DND-41 (cell line): ENCODE measurements around the gene KIAA1755.
"Not testable (repeated sequence)": the region's sequence is repeated elsewhere in the genome, so short reads cannot be mapped to it uniquely, and the experiment has no call there.

Experiments used
- ATAC-seq: fragments of 200-7000 bp; cut with Tn5 transposase; 3 replicates; pipeline ENCODE4 v1.9.1; 2021; ENCODE audit warnings: low read depth; ENCODE audit not compliant: insufficient read depth
- DNase-seq: peaks from one replicate; pipeline ENCODE4 v3.0.0-alpha.2; 2020
- H2AFZ ChIP-seq: 2 replicates; pipeline ENCODE4 v1.6.0; 2012; ENCODE audit warnings: low read depth, low read length
- H3K27ac ChIP-seq: 2 replicates; pipeline ENCODE4 v1.5.1; 2012; ENCODE audit warnings: low read length, inconsistent platforms
- H3K27me3 ChIP-seq: fragments of 200-600 bp; sonication (generic); 2 replicates; pipeline ENCODE4 v1.6.0; 2012; ENCODE audit warnings: low read length, mild to moderate bottlenecking, inconsistent platforms; ENCODE audit not compliant: insufficient read depth, poor library complexity
- H3K36me3 ChIP-seq: 2 replicates; pipeline ENCODE4 v1.5.1; 2012; ENCODE audit warnings: low read length, inconsistent platforms; ENCODE audit not compliant: insufficient read depth
- H3K4me1 ChIP-seq: 2 replicates; pipeline ENCODE4 v1.5.1; 2012; ENCODE audit warnings: mild to moderate bottlenecking, low read length; ENCODE audit not compliant: insufficient read depth
- H3K4me2 ChIP-seq: 2 replicates; pipeline ENCODE4 v1.6.0; 2012; ENCODE audit warnings: mild to moderate bottlenecking, moderate library complexity, low read length, inconsistent platforms; ENCODE audit not compliant: insufficient read depth
- H3K4me3 ChIP-seq, 2 experiments: fragments of 200-600 bp in 1 of 2; shearing (Covaris generic) in 1 of 2; 2 replicates each; pipeline ENCODE4 v1.5.1; 2012 to 2016; ENCODE audit warnings: inconsistent platforms in 2 of 2, low read length in 2 of 2, mild to moderate bottlenecking in 2 of 2, low read depth in 1 of 2, moderate library complexity in 1 of 2
- H3K79me2 ChIP-seq: 2 replicates; pipeline ENCODE4 v1.6.0; 2012; ENCODE audit warnings: low read length, inconsistent platforms; ENCODE audit not compliant: insufficient read depth
- H3K9ac ChIP-seq: 2 replicates; pipeline ENCODE4 v1.6.0; 2012; ENCODE audit warnings: low read depth, mild to moderate bottlenecking, inconsistent platforms, low read length, moderate library complexity
- H3K9me3 ChIP-seq: 2 replicates; pipeline ENCODE4 v1.5.1; 2012; ENCODE audit warnings: low read length, moderate library complexity, mild to moderate bottlenecking, inconsistent platforms; ENCODE audit not compliant: insufficient read depth, severe bottlenecking
- H4K20me1 ChIP-seq: 2 replicates; pipeline ENCODE4 v1.6.0; 2012; ENCODE audit warnings: low read length; ENCODE audit not compliant: insufficient read depth
- EZH2 ChIP-seq: IDR thresholded peaks from 3 replicates; pipeline ENCODE4 v1.6.1; 2012; ENCODE audit warnings: borderline replicate concordance, low read depth, mild to moderate bottlenecking, moderate library complexity, low read length, inconsistent platforms; ENCODE audit not compliant: severe bottlenecking
- TF ChIP-seq, protein P1 (sequence below): IDR thresholded peaks from 2 replicates; pipeline ENCODE4 v1.5.1; 2012; ENCODE audit warnings: borderline replicate concordance, low read length, moderate library complexity, mild to moderate bottlenecking; ENCODE audit not compliant: poor library complexity, severe bottlenecking; ENCODE audit errors: extremely low read depth

The KIAA1755 gene

DNA sequence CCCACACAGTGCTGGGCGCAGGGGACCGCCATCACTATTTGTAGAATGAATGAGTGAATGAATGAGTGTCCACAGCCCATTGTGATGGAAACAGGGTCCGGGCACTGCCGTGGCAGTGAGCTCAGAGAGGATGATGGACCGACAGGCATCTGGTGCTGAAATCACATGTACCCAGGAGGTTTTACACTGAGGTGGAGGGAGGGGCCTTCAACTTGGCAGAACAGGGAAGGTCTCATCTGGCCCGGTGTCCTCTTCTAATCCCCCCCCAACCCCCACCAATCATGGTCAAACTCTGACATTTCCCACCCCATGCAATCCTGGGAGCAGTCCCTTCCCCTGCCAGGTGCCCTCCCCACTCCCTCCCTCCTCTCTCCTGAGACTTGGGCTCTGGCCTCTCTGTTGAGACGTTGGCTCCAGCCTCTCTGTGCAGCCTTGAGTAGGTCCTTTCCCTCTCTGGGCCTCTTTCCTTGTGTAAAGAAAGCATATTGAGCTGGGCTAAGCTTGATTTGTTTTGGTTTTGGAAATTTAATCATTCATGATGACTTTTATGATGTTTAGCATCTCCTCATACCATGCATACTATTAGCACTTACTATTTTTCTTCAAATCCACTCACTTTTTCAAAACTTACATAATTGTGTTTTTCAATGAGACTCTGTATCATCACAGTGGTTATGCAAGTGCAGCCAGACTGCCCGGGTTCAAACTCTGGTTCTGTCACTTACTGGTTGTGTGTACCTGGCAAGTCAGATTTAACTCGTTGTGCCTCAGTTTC lies 10.8 kb downstream of the KIAA1755 start:
- H4K20me1 ChIP-seq, result no peaks in the 10 kb centered on the region
- H3K9ac ChIP-seq, result no peak overlapping the region
- H3K4me2 ChIP-seq, result no peak overlapping the region
- no peak for DNase-seq
- H3K36me3 ChIP-seq, result no peaks in the 10 kb centered on the region
- TF ChIP-seq, protein P1, sequence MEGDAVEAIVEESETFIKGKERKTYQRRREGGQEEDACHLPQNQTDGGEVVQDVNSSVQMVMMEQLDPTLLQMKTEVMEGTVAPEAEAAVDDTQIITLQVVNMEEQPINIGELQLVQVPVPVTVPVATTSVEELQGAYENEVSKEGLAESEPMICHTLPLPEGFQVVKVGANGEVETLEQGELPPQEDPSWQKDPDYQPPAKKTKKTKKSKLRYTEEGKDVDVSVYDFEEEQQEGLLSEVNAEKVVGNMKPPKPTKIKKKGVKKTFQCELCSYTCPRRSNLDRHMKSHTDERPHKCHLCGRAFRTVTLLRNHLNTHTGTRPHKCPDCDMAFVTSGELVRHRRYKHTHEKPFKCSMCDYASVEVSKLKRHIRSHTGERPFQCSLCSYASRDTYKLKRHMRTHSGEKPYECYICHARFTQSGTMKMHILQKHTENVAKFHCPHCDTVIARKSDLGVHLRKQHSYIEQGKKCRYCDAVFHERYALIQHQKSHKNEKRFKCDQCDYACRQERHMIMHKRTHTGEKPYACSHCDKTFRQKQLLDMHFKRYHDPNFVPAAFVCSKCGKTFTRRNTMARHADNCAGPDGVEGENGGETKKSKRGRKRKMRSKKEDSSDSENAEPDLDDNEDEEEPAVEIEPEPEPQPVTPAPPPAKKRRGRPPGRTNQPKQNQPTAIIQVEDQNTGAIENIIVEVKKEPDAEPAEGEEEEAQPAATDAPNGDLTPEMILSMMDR, result no peak
- TF ChIP-seq EZH2, result no peak
- H2AFZ ChIP-seq, result no peak overlapping the region
- H3K4me3 ChIP-seq, result no peak overlapping the region
- H3K27ac ChIP-seq, result no peak overlapping the region
- no peaks in the 10 kb centered on the region for H3K79me2 ChIP-seq
- no peaks in the 10 kb centered on the region for H3K4me1 ChIP-seq
- peaks cover 2% of the 10 kb centered on the region for H3K9me3 ChIP-seq
- no peak for ATAC-seq
- no peaks in the 10 kb centered on the region for H3K27me3 ChIP-seq

- no peaks in the 10 kb centered on the region for H4K20me1 ChIP-seq
- no peak overlapping the region for H3K9ac ChIP-seq
- no peak for TF ChIP-seq EZH2
- TF ChIP-seq, protein P1, result no peak
- no peaks in the 10 kb centered on the region for H3K27me3 ChIP-seq
- no peaks in the 10 kb centered on the region for H3K79me2 ChIP-seq
- no peak for ATAC-seq
- no peak overlapping the region for H2AFZ ChIP-seq
- H3K27ac ChIP-seq, result no peak overlapping the region
- no peak overlapping the region for H3K4me2 ChIP-seq
- no peak overlapping the region for H3K4me3 ChIP-seq
- H3K4me1 ChIP-seq, result no peaks in the 10 kb centered on the region
- H3K9me3 ChIP-seq, result peaks cover 9% of the 10 kb centered on the region
- no peaks in the 10 kb centered on the region for H3K36me3 ChIP-seq
- no peak for DNase-seq
These were observed 12.4 kb downstream of the KIAA1755 start for GRCh38 chr20:38248133-38248532.

DNA sequence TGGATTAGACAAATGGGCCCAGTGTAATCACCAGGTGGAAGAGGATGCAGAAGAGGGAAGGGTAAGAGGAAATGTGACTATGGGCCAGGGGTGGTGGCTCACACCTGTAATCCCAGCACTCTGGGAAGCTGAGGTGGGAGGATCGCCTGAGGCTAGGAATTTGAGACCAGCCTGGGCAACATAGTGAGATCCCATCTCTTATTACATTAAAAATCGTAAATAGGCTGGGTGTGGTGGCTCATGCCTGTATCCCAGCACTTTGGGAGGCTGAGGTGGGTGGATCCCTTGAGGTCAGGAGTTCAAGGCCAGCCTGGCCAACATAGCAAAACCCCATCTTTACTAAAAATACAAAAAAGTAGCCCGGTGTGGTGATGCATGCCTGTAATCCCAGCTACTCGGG lies 12.8 kb downstream of the KIAA1755 start:
- not testable (repeated sequence) for H3K9ac ChIP-seq, ATAC-seq

GRCh38 chr20:38247166-38247509 lies 13.4 kb downstream of the KIAA1755 start:
- H3K36me3 ChIP-seq, result no peaks in the 10 kb centered on the region
- DNase-seq, result no peak
- no peak overlapping the region for H3K9ac ChIP-seq
- H2AFZ ChIP-seq, result no peak overlapping the region
- TF ChIP-seq, protein P1, result no peak
- TF ChIP-seq EZH2, result no peak
- H3K9me3 ChIP-seq, result peaks cover 14% of the 10 kb centered on the region
- H3K79me2 ChIP-seq, result no peaks in the 10 kb centered on the region
- ATAC-seq, result no peak
- no peak overlapping the region for H3K27ac ChIP-seq
- H3K4me1 ChIP-seq, result no peaks in the 10 kb centered on the region
- no peaks in the 10 kb centered on the region for H4K20me1 ChIP-seq
- no peaks in the 10 kb centered on the region for H3K27me3 ChIP-seq
- H3K4me2 ChIP-seq, result no peak overlapping the region
- no peak overlapping the region for H3K4me3 ChIP-seq

More for the DNA sequence above, 12.8 kb downstream of the KIAA1755 start:
- H3K27me3 ChIP-seq, H3K36me3 ChIP-seq, DNase-seq, H3K4me3 ChIP-seq, H2AFZ ChIP-seq, H3K27ac ChIP-seq, H4K20me1 ChIP-seq, H3K4me1 ChIP-seq, H3K9me3 ChIP-seq, H3K79me2 ChIP-seq, H3K4me2 ChIP-seq: not testable (repeated sequence)
